ENCODE data around the gene STK32C.

STK32C gene

GRCh38 chr10:132206806-132207535 lies 100.8 kb downstream of the STK32C start:
- no peak for DNase-seq

DNA sequence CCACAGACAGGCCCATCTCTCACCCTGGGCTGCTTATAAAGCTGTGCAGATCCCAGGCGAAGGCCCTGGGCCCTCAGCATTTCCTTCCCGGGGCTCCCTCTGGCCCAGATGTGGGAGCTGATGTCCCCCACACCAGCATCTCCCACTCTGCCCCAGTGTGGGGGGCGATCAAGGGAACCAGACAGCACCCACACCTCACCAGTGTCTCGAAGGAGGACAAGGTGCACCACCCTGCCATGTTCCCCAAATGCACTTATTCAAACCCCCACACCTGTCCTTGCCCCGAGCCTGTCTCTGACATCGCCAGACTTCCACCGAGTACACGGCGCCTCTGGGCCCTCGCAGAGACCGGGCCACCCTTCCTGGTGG lies 101.4 kb downstream of the STK32C start:
- DNase-seq = no peak

- no peak for DNase-seq
Measured at GRCh38 chr10:132205650-132206376, 101.9 kb downstream of the STK32C start.

- DNase-seq = no peak
Measured at GRCh38 chr10:132204781-132205473, 102.8 kb downstream of the STK32C start.

GRCh38 chr10:132204078-132204780 lies 103.5 kb downstream of the STK32C start:
- no peak for DNase-seq

DNA sequence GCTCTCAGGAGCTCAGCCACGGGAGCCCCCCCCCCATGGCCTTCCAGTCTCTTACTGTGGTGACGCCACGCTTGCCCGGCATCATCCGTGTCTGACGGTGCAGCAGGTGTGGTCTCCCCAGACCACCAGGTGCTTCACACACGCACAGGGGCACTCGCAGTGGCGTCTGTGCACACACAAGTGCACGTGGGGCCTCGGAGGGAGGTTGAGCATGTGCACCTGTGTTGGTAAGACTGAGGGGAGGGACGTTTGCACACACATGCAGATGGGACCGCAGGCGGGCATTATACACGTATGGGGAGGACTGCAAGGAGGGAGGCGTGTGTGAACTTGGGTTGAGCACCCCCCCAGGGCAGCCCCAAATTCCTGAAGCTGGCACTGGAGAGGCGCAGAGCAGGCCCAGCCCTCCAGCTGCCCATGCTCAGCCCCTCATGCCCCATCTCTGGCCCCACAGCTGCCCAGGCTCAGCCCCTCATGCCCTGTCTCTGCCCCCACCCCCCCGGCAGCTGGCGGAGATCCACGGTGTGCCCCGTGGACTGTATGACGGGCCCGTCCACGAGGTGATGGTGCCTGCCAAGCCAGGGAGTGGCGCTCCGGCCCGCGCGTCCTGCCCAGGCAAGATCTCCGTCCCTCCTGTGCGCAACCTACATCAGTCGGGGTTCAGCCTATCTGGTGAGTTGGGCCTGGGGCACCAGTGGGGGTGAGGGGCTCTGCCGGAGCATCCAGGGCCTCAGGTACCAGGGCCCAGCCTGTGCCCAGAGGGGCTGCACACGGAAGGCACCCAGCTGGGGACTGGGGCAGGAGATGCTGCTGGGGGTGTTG lies 104.3 kb downstream of the STK32C start:
- no peak for DNase-seq

GRCh38 chr10:132202070-132202970 lies 105.4 kb downstream of the STK32C start:
- DNase-seq = no peak

DNA sequence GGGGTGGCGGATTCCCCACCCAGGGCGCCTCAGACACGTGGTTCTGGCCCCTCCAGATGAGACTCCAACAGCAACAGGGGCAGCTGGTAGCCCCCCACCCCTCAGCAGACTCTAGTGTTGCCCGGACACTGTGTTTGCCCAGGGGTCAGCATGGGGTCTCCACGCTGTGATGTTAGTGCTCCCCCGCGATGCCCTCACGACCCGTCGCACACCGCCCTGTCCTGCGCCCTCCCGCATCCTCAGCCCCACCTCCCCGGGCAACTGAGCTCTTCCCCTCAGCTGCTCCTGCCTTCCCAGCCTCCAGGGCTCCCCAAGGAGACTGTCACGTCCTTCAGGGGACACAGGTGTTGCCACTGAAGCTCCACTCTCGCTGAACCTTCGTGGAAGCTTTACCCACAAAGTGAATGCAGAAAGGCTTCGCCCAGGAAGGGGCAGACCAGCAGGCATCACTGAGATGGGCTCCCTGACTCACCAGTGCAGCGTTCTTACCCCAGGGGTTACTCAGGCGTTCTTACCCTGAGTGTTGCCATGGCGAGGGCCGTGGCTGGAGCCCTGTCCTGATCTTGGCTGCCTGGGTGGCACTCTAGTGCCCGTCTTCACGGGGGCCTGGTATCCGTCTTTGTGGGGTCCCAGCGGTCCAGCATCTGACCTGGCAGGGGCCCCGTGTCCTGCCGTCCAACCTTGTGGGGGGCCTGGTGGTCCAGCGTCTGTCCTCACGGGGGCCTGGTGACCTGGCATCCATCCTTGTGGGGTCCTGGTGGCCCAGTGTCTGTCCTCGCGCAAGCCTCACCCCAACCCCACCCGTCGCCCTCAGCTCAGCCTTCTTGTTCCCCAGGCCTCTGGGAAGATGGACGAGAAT lies 106.4 kb downstream of the STK32C start:
- DNase-seq = no peak

DNA sequence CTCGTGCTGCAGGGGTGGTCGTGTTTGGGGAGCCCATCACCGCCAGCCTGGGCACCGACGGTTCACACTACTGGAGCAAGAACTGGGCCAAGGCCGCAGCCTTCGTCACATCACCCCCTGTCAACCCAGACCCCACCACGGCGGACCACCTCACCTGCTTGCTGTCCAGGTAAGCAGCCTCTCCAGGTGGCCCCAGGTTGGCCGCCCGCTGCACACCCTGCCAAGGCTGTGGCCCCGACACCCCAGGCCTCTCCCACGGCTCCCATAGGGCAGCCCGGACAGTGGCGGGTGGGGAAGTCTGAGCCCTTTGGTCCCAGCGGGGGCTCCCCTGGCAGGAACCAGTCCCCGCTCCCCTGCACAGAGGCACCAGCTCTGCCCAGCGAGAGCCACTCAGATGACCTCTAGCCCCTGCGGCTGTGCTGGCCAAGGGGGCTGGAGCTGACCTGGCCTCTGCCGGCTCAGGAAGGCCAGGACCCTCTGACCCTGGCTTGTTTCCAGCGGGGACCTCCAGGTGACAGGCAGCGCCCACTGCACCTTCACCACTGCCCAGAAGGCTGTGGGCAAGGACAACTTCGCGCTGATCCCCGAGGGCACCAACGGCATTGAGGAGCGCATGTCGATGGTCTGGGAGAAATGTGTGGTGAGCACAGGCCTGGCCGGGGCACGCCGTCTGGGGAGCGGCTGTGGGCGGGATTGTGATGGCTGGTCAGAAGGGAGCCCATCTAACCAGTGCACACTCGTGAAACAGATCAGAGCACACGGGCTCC lies 107.2 kb downstream of the STK32C start:
- DNase-seq = no peak

DNA sequence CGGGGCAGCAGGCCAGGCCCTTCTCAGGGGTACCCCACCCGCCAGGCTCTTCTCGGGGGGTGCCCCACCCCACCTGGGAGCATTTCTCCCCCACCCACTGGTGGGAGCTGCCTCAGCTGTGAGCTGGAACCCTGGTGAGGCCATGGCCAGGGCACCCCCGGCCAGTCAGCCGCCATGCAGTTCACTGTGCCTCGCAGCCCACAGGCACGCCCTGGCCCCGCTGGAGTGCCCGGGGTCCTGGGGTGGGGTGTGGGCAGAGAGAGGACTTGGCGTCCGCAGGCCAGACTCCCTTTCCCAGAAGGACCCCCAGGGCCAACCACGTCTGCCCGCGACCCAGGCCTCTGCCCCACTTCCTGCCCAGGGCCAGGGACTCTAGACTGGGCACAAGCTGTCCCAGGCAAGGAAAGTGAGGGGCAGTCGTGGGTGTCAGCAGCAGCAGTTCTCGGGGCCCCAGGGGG lies 107.9 kb downstream of the STK32C start:
- no peak for DNase-seq

GRCh38 chr10:132199268-132199853 lies 108.4 kb downstream of the STK32C start:
- no peak for DNase-seq

- no peak for DNase-seq
Measured at GRCh38 chr10:132198381-132199181, 109.2 kb downstream of the STK32C start.

- DNase-seq = no peak
Measured at GRCh38 chr10:132198068-132198370, 109.7 kb downstream of the STK32C start.

DNA sequence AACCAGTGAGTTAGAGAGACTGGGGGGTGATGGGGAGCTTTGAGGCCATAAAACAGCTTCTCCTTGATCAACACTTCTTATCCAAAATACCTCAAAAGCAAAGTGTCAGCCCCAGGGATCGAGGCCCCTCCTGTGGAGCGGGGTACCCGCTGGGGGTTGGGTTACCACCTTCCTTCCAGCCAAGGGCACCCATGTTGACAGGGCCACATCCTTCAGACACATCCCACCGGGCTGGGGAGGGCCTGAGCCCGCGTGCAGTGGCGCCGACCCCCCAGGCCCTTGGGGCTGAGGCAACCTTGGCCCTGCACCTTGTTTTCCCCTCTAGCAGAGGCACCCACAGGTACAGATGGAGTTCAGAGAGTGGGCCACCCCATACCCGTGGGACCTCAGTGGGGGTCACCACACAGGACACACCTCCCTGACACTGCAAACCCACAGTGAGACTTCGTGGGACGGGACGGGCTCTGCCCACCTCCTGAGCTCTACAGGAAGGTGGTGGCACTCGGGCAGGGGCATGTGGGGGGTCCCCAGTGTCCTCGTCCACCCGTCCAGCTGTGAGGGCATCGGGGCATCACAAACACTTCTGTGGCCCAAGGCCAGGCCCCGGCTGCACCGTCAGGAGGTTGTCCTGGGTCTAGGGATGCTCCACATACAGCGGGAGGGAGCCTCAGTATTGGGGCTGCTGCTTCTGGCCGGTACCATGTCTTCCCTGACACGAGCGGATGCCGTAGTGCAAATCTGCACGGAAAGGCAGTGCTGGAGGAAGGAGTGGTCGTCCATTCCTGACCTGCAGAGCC lies 110.3 kb downstream of the STK32C start:
- DNase-seq = no peak

GRCh38 chr10:132196178-132197113 lies 111.3 kb downstream of the STK32C start:
- no peak for DNase-seq
